Kidney (tissue), 22 donors: Measurements from ENCODE around the gene ATP6V1D. TPM values are rescaled to one million over a fixed set of nuclear protein-coding genes. Genes with fewer than 3 reads are reported as not detected.
"Not testable (repeated sequence)": the region's sequence is repeated elsewhere in the genome, so short reads cannot be mapped to it uniquely, and the experiment has no call there.

Source experiments
- DNase-seq, 5 donors: peaks; one replicate each; pipeline ENCODE4 v3.0.0-alpha.2; 2013 to 2020
- FAIRE-seq: peaks from 2 replicates; lab custom pipeline; 2012; peaks lifted over from hg19 to GRCh38; lab: Jason Lieb, UNC
- H3K27ac ChIP-seq, 2 donors: one replicate each; pipeline ENCODE4 v1.7.0; 2013; ENCODE audit warnings: low read depth in 2 of 2, low read length in 2 of 2, inconsistent platforms in 1 of 2
- H3K27me3 ChIP-seq: one replicate; pipeline ENCODE4 v1.7.1; 2013; ENCODE audit warnings: low read length, inconsistent platforms; ENCODE audit not compliant: control insufficient read depth, insufficient read depth
- H3K36me3 ChIP-seq, 3 donors: one replicate each; pipeline versions ENCODE4 v1.7.0 to v1.7.1; 2013; ENCODE audit warnings: low read length in 3 of 3, control low read depth in 1 of 3, inconsistent platforms in 1 of 3; ENCODE audit not compliant: insufficient read depth in 3 of 3, control insufficient read depth in 2 of 3
- H3K4me1 ChIP-seq, 3 donors: one replicate each; pipeline versions ENCODE4 v1.7.0 to v1.7.1; 2013; ENCODE audit warnings: low read length in 3 of 3, inconsistent platforms in 1 of 3, low read depth in 1 of 3; ENCODE audit not compliant: control insufficient read depth in 2 of 3, insufficient read depth in 2 of 3
- H3K4me3 ChIP-seq, 3 donors: one replicate each; pipeline versions ENCODE4 v1.7.0 to v1.8.1; 2013; ENCODE audit warnings: low read length in 3 of 3, control low read depth in 1 of 3, inconsistent platforms in 1 of 3
- H3K9ac ChIP-seq, 3 donors: one replicate each; pipeline versions ENCODE4 v1.7.0 to v1.7.1; 2013; ENCODE audit warnings: low read length in 3 of 3, control low read depth in 1 of 3, inconsistent platforms in 1 of 3
- H3K9me3 ChIP-seq, 3 donors: one replicate each; pipeline versions ENCODE4 v1.7.0 to v1.7.1; 2013; ENCODE audit warnings: low read length in 3 of 3, control low read depth in 1 of 3, inconsistent platforms in 1 of 3; ENCODE audit not compliant: control insufficient read depth in 2 of 3, insufficient read depth in 1 of 3
- CTCF ChIP-seq: IDR thresholded peaks from 3 replicates; pipeline ENCODE4 v1.5.1; 2012; ENCODE audit warnings: mild to moderate bottlenecking, moderate library complexity, borderline replicate concordance; ENCODE audit not compliant: insufficient read depth; ENCODE audit errors: extremely low read depth
- intact Hi-C: fragments of 100-400 bp; cut with DNase I; formaldehyde crosslinking; loops from one replicate; pipeline ENCODE4 v1.11.1; 2022
- long read RNA-seq, 10 donors: library from polyadenylated mRNA in 1 of 10; unstranded in 1 of 10; transcript quantifications; one replicate each; pipeline ENCODE4 v2.0.0 and lab custom pipeline, GENCODE V29; 2021 to 2026
- polyA plus RNA-seq: library from polyadenylated mRNA; stranded (reverse); fragments of 350-450 nt; fragmentation: Illumina TruSeq; extraction: RNeasy Lipid Tissue Mini Kit (QIAGEN cat#74804); gene quantifications from one replicate; pipeline ENCODE4 v1.2.3, GENCODE V29; 2014; ENCODE audit warnings: low read depth, low replicate concordance; ENCODE audit not compliant: insufficient read depth
- total RNA-seq: library from RNA; stranded (reverse); fragmentation: NEBNext Ultra II Directional; extraction: Animal tissue kit (Norgen Biotek cat#: 25700); gene quantifications from one replicate; pipeline ENCODE4 v1.2.1, GENCODE V29; 2021
- donor health status: control.
- donor health status: control.
- donor health status: control.
- donor health status: control.
- donor health status: control.
- donor health status: DM: yes; HTN: yes; CAD: no.
- donor health status: Normal renal cell carcinoma (clear cell type).

Gene ATP6V1D
- 91.5 TPM for total RNA-seq
- 200 TPM for polyA plus RNA-seq
- long read RNA-seq, donor 1, transcript ATP6V1D-201 (9 exons, 1,845 nt), result major isoform, 18 of 68 reads
- long read RNA-seq, donor 1, partial matches to known transcripts, result 31 of 68 reads
- long read RNA-seq, donor 1, other reads (novel, unspliced or antisense), result 17 of 68 reads
- long read RNA-seq, donor 2, transcript ATP6V1D-201 (9 exons, 1,845 nt), result major isoform, 23 of 75 reads
- long read RNA-seq, donor 2, partial matches to known transcripts, result 49 of 75 reads
- long read RNA-seq, donor 2, other reads (novel, unspliced or antisense), result 0 of 75 reads
- long read RNA-seq, donor 3, transcript ATP6V1D-201 (9 exons, 1,845 nt), result major isoform, 27 of 124 reads
- long read RNA-seq, donor 3, partial matches to known transcripts, result 93 of 124 reads
- long read RNA-seq, donor 3, other reads (novel, unspliced or antisense), result 0 of 124 reads
- long read RNA-seq, donor 4, transcript ATP6V1D-201 (9 exons, 1,845 nt), result major isoform, 11 of 11 reads
- long read RNA-seq, donor 4, partial matches to known transcripts, result 0 of 11 reads
- long read RNA-seq, donor 4, other reads (novel, unspliced or antisense), result 0 of 11 reads
- long read RNA-seq, donor 5, partial matches to known transcripts, result 0 of 2 reads
- long read RNA-seq, donor 5, other reads (novel, unspliced or antisense), result 0 of 2 reads
- long read RNA-seq, donor 6, transcript ATP6V1D-201 (9 exons, 1,845 nt), result major isoform, 53 of 445 reads
- long read RNA-seq, donor 6, partial matches to known transcripts, result 382 of 445 reads
- long read RNA-seq, donor 6, other reads (novel, unspliced or antisense), result 5 of 445 reads
- long read RNA-seq, donor 7, transcript ATP6V1D-201 (9 exons, 1,845 nt), result major isoform, 41 of 52 reads
- long read RNA-seq, donor 7, partial matches to known transcripts, result 7 of 52 reads
- long read RNA-seq, donor 7, other reads (novel, unspliced or antisense), result 3 of 52 reads
- long read RNA-seq, donor 8, transcript ATP6V1D-201 (9 exons, 1,845 nt), result major isoform, 9 of 87 reads
- long read RNA-seq, donor 8, partial matches to known transcripts, result 75 of 87 reads
- long read RNA-seq, donor 8, other reads (novel, unspliced or antisense), result 0 of 87 reads
- long read RNA-seq, donor 9, transcript ATP6V1D-201 (9 exons, 1,845 nt), result major isoform, 15 of 15 reads
- long read RNA-seq, donor 9, partial matches to known transcripts, result 0 of 15 reads
- long read RNA-seq, donor 9, other reads (novel, unspliced or antisense), result 0 of 15 reads
- long read RNA-seq, donor 10, transcript ATP6V1D-201 (9 exons, 1,845 nt), result major isoform, 21 of 29 reads
- long read RNA-seq, donor 10, partial matches to known transcripts, result 8 of 29 reads
- long read RNA-seq, donor 10, other reads (novel, unspliced or antisense), result 0 of 29 reads

DNA sequence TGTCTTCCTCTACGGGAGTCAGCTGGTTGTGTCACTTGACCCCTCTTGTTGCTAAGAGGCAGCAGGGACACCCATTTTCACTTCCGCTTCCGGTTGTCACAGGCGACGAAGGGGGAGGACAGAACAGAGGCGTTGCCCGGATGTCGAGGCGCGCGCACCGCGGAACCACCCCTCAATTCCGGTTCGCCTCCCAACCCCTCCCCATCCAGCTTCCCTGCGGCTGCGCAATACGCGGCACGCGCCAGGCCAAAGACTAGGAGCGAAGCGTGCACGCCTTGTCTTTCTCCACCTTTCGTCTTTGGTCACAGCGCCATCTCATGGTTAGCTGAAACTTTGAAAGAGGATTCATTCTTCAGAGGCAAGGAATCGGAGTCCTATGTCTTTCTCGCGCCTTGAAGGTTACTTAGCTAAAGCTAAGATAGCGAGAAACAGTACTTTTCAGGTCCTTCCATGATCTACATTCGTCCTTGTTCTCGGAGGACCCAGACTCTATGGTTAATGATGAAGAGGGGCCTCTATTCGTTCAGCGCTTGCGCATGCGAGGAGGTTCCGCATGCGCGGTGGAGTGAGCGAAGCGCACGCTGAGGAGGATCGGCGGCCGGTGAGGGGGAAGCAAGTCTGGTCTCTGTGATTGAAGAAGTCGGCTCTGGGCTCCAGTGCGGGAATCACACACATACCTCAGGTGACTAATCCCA is at the start of gene ATP6V1D, which contains the start of gene EIF2S1:
Gene ATP6V1D (minus strand): TSS at position 30 of the 695 bp plus-strand sequence. CDS start 106 bp downstream, outside the sequence.
Gene EIF2S1 (plus strand): TSS at position 554 of the 695 bp plus-strand sequence. CDS start 4,440 bp downstream, outside the sequence.
- DNase-seq, result peak; percentile 100
- peak within 1 kb of the TSS; percentile 98 to 100 for H3K27ac ChIP-seq
- H3K9ac ChIP-seq, result peak within 1 kb of the TSS; percentile 83 to 99 (median 98)

GRCh38 chr14:67408122-67408801 is 48.7 kb upstream of the ATP6V1D start:
- DNase-seq, H3K27me3 ChIP-seq, H3K9me3 ChIP-seq, H3K4me1 ChIP-seq, intact Hi-C loops, H3K27ac ChIP-seq, H3K36me3 ChIP-seq, FAIRE-seq, H3K9ac ChIP-seq, H3K4me3 ChIP-seq: not testable (repeated sequence)

More for the DNA sequence above, at the start of gene ATP6V1D, which contains the start of gene EIF2S1:
- intact Hi-C loops, result no loop called here
- Histone ChIP-seq H3K9me3 (no peaks in the 10 kb centered on the region), H3K4me3 (peak within 1 kb of the TSS; percentile 92 to 99 (median 96)), H3K27me3 (no peaks in the 10 kb centered on the region), H3K4me1 (peaks cover 0 to 13% (median 10%) of the 10 kb centered on the region in 3 donors), H3K36me3 (peaks cover 0 to 8% (median 0%) of the 10 kb centered on the region in 3 donors)
- peak; percentile 86 for TF ChIP-seq CTCF
- peak; percentile 85 for FAIRE-seq

GRCh38 chr14:67405771-67406170 is 46.2 kb upstream of the ATP6V1D start:
- intact Hi-C loops, result no loop called here
- Histone ChIP-seq H3K4me3 (no peak overlapping the region), H3K4me1 (no peaks in the 10 kb centered on the region), H3K9ac (no peak overlapping the region), H3K27me3 (no peaks in the 10 kb centered on the region), H3K9me3 (no peaks in the 10 kb centered on the region), H3K27ac (no peak overlapping the region), H3K36me3 (no peaks in the 10 kb centered on the region)
- DNase-seq (no peak), FAIRE-seq (no peak)
- no peak for TF ChIP-seq CTCF
